ENCODE measurements around the gene ARMC9. TPM values are rescaled to one million over a fixed set of nuclear protein-coding genes. Genes with fewer than 3 reads are reported as not detected.
"Not testable (repeated sequence)": the region's sequence is repeated elsewhere in the genome, so short reads cannot be mapped to it uniquely, and the experiment has no call there.

The ARMC9 gene
- total and polyA plus RNA-seq, 2 experiments from 2014 or later: 15.1 to 17.3 TPM

DNA sequence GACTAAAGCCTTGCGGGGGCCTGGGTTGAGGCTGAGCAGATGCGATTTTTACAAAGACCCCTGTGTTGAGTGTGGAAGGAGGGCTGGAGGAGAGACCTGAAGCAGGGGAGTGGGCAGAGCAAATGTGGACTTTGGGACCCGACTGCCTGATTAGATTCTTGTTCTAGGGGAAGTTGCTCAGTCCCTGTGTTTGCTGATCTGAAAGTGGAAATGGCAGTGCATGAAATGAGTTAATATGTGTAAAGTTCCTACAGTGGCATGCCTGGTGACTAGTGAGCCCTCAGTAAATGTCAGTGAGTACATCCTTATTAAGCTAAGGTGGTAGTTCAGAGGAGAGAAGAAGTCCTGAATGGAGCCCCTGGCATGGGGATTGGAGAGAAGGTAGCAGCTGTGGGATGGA lies 52.3 kb downstream of the ARMC9 start:
- Histone ChIP-seq H3F3A (ENCODE audit: insufficient read depth) (no peaks in the 10 kb centered on the region), H3K4me1 (ENCODE audit: insufficient read depth) (no peaks in the 10 kb centered on the region), H3K36me3 (ENCODE audit: low read depth) (no peaks in the 10 kb centered on the region), H3K9ac (no peak overlapping the region), H3K9me3 (ENCODE audit: low read depth) (no peaks in the 10 kb centered on the region), H2AFZ (no peak overlapping the region), H3K4me2 (ENCODE audit: unreplicated experiment) (no peak overlapping the region), H3K27ac (no peak overlapping the region), H3K4me3 (no peak overlapping the region), H4K20me1 (ENCODE audit: insufficient read depth) (no peaks in the 10 kb centered on the region), H3K9me2 (ENCODE audit: insufficient read depth) (no peaks in the 10 kb centered on the region), H3K27me3 (replicated peaks; ENCODE audit: insufficient read depth) (no peaks in the 10 kb centered on the region), H3K79me2 (ENCODE audit: insufficient read depth) (no peaks in the 10 kb centered on the region)
- TF ChIP-seq EZH2 (IDR thresholded peaks at IDR 0.05; ENCODE audit: insufficient read depth, poor library complexity, severe bottlenecking): no peak
- no peak for TF ChIP-seq EZH2phosphoT487 (IDR thresholded peaks at IDR 0.05; ENCODE audit: insufficient read depth, low read depth)
- no peak for DNase-seq
- in situ Hi-C loops (cut with MboI): no loop called here
- 95 to 97% methylated on average over 3 of the region's 3 CpGs for WGBS, 2 experiments (ENCODE audit: low coverage in 1 of 2, low lambda C conversion rate in 2 of 2, missing lambda C conversion rate in 2 of 2)

- H3K79me2 ChIP-seq (ENCODE audit: insufficient read depth); DNase-seq; H3K9ac ChIP-seq; H3K4me2 ChIP-seq (ENCODE audit: unreplicated experiment); H3K27ac ChIP-seq; H3F3A ChIP-seq (ENCODE audit: insufficient read depth); H4K20me1 ChIP-seq (ENCODE audit: insufficient read depth); H2AFZ ChIP-seq; H3K9me2 ChIP-seq (ENCODE audit: insufficient read depth); H3K9me3 ChIP-seq (ENCODE audit: low read depth); H3K4me1 ChIP-seq (ENCODE audit: insufficient read depth); H3K27me3 ChIP-seq (replicated peaks; ENCODE audit: insufficient read depth); H3K36me3 ChIP-seq (ENCODE audit: low read depth); H3K4me3 ChIP-seq; in situ Hi-C loops (cut with MboI): not testable (repeated sequence)
- 88 to 93% methylated on average over 5 to 6 of the region's 6 CpGs for WGBS, 2 experiments (ENCODE audit: low coverage in 1 of 2, low lambda C conversion rate in 2 of 2, missing lambda C conversion rate in 2 of 2)
Measured at GRCh38 chr2:231253292-231253691, 54.9 kb downstream of the ARMC9 start.

- in situ Hi-C loops (cut with MboI): no loop called here
- Histone ChIP-seq H3K9me3 (ENCODE audit: low read depth) (no peaks in the 10 kb centered on the region), H2AFZ (no peak overlapping the region), H3K9me2 (ENCODE audit: insufficient read depth) (no peaks in the 10 kb centered on the region), H3K27ac (no peak overlapping the region), H3F3A (ENCODE audit: insufficient read depth) (no peaks in the 10 kb centered on the region), H3K4me2 (ENCODE audit: unreplicated experiment) (no peak overlapping the region), H4K20me1 (ENCODE audit: insufficient read depth) (no peaks in the 10 kb centered on the region), H3K4me3 (no peak overlapping the region), H3K9ac (no peak overlapping the region), H3K79me2 (ENCODE audit: insufficient read depth) (no peaks in the 10 kb centered on the region), H3K27me3 (replicated peaks; ENCODE audit: insufficient read depth) (no peaks in the 10 kb centered on the region), H3K4me1 (ENCODE audit: insufficient read depth) (no peaks in the 10 kb centered on the region), H3K36me3 (ENCODE audit: low read depth) (no peaks in the 10 kb centered on the region)
- 72 to 78% methylated on average over 6 of the region's 6 CpGs for WGBS, 2 experiments (ENCODE audit: low coverage in 1 of 2, low lambda C conversion rate in 2 of 2, missing lambda C conversion rate in 2 of 2)
- no peak for TF ChIP-seq EZH2 (IDR thresholded peaks at IDR 0.05; ENCODE audit: insufficient read depth, poor library complexity, severe bottlenecking)
- no peak for TF ChIP-seq EZH2phosphoT487 (IDR thresholded peaks at IDR 0.05; ENCODE audit: insufficient read depth, low read depth)
- no peak for DNase-seq
Measured at GRCh38 chr2:231256494-231256893, 58.1 kb downstream of the ARMC9 start.

- WGBS, 2 experiments (ENCODE audit: low coverage in 1 of 2, low lambda C conversion rate in 2 of 2, missing lambda C conversion rate in 2 of 2): 96 to 98% methylated on average over 4 of the region's 4 CpGs
- TF ChIP-seq EZH2phosphoT487 (IDR thresholded peaks at IDR 0.05; ENCODE audit: insufficient read depth, low read depth) (no peak), EZH2 (IDR thresholded peaks at IDR 0.05; ENCODE audit: insufficient read depth, poor library complexity, severe bottlenecking) (no peak)
Measured at GRCh38 chr2:231257763-231258162, 59.3 kb downstream of the ARMC9 start.

DNA sequence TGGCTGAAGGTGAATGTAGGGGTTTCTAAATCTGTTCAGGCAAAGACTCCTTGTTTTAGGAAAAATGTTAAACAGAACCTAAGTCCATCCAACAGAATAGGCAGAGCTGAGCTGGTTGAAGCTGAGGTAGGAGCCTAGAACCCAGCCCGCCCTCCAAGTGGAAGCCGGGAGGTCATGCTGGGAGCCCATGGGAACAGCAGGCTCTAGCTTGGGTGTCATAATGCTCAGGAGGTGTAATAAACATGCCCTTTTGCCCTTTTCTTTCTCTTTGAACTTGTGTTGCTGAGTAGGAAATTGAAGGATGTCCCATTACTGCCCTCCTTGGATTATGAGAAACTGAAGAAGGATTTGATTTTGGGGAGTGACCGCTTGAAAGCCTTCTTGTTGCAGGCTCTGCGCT lies 60.3 kb downstream of the ARMC9 start:
- in situ Hi-C loops (cut with MboI): no loop called here
- H3K4me2 ChIP-seq (ENCODE audit: unreplicated experiment): no peak overlapping the region
- H3K9ac ChIP-seq: no peak overlapping the region
- TF ChIP-seq EZH2phosphoT487 (IDR thresholded peaks at IDR 0.05; ENCODE audit: insufficient read depth, low read depth): no peak
- no peak for TF ChIP-seq EZH2 (IDR thresholded peaks at IDR 0.05; ENCODE audit: insufficient read depth, poor library complexity, severe bottlenecking)
- no peak overlapping the region for H3K27ac ChIP-seq
- H3K9me2 ChIP-seq (ENCODE audit: insufficient read depth): no peaks in the 10 kb centered on the region
- no peaks in the 10 kb centered on the region for H3K4me1 ChIP-seq (ENCODE audit: insufficient read depth)
- no peak overlapping the region for H3K4me3 ChIP-seq
- H4K20me1 ChIP-seq (ENCODE audit: insufficient read depth): no peaks in the 10 kb centered on the region
- no peaks in the 10 kb centered on the region for H3K79me2 ChIP-seq (ENCODE audit: insufficient read depth)
- DNase-seq: no peak
- H2AFZ ChIP-seq: no peak overlapping the region
- 99% methylated on average over 4 of the region's 4 CpGs for WGBS, 2 experiments (ENCODE audit: low coverage in 1 of 2, low lambda C conversion rate in 2 of 2, missing lambda C conversion rate in 2 of 2)
- H3K9me3 ChIP-seq (ENCODE audit: low read depth): no peaks in the 10 kb centered on the region
- no peaks in the 10 kb centered on the region for H3K27me3 ChIP-seq (replicated peaks; ENCODE audit: insufficient read depth)
- H3F3A ChIP-seq (ENCODE audit: insufficient read depth): no peaks in the 10 kb centered on the region
- H3K36me3 ChIP-seq (ENCODE audit: low read depth): peaks cover 6% of the 10 kb centered on the region; the same call in 1 of the 2 replicates

More at GRCh38 chr2:231257763-231258162, 59.3 kb downstream of the ARMC9 start:
- Histone ChIP-seq H3K9ac (no peak overlapping the region), H3K4me3 (no peak overlapping the region), H3F3A (ENCODE audit: insufficient read depth) (no peaks in the 10 kb centered on the region), H3K4me2 (ENCODE audit: unreplicated experiment) (no peak overlapping the region), H3K79me2 (ENCODE audit: insufficient read depth) (no peaks in the 10 kb centered on the region), H2AFZ (no peak overlapping the region), H4K20me1 (ENCODE audit: insufficient read depth) (no peaks in the 10 kb centered on the region), H3K36me3 (ENCODE audit: low read depth) (no peaks in the 10 kb centered on the region), H3K27me3 (replicated peaks; ENCODE audit: insufficient read depth) (no peaks in the 10 kb centered on the region), H3K9me2 (ENCODE audit: insufficient read depth) (no peaks in the 10 kb centered on the region), H3K4me1 (ENCODE audit: insufficient read depth) (no peaks in the 10 kb centered on the region), H3K27ac (no peak overlapping the region), H3K9me3 (ENCODE audit: low read depth) (no peaks in the 10 kb centered on the region)
- DNase-seq: no peak
- in situ Hi-C loops (cut with MboI): no loop called here
